NOMO-1 treated with DMSO at 0.1 percent for 48 hours (cell line): ENCODE measurements around the gene CDHR2.
"Not testable (repeated sequence)": the region's sequence is repeated elsewhere in the genome, so short reads cannot be mapped to it uniquely, and the experiment has no call there.

Experiments used
- DNase-seq: peaks from one replicate; lab custom pipeline; 2025; ENCODE audit not compliant: unreplicated experiment; lab: John Stamatoyannopoulos, UW

Gene CDHR2

DNA sequence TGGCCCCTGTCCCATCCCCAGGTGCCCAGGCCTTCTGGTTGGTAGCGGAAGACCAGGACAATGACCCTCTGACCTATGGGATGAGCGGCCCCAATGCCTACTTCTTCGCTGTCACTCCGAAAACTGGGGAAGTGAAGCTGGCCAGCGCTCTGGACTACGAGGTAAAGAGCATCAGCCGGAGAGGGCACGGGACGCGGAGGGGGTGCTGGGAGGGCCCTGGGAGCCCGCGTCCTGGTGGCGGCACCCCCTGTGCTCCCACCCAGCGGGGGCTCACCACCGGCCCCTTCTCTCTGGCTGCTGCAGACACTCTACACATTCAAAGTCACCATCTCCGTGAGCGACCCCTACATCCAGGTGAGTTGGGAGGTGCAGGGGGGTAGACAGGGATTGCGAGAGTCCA lies 19.5 kb downstream of the CDHR2 start:
- DNase-seq, result no peak

DNA sequence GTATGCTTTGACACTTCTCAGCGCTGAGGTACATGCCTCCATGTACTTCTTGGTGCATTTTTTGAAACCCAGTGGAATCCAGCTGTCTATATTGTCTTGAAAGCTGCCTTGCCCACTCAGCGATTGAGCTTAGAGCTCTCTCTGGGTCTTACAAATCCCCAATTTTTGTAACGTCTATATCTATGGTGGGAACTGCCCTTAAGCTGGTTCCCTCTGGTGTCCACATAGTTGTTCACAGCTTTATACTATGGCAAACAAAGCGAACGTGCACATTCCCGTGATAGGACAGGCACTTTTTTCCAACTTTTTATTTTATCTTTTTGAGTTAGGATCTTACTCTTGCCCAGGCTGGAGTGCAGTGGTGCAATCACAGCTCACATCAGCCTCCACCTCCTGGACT lies 20.9 kb downstream of the CDHR2 start:
- no peak for DNase-seq

DNA sequence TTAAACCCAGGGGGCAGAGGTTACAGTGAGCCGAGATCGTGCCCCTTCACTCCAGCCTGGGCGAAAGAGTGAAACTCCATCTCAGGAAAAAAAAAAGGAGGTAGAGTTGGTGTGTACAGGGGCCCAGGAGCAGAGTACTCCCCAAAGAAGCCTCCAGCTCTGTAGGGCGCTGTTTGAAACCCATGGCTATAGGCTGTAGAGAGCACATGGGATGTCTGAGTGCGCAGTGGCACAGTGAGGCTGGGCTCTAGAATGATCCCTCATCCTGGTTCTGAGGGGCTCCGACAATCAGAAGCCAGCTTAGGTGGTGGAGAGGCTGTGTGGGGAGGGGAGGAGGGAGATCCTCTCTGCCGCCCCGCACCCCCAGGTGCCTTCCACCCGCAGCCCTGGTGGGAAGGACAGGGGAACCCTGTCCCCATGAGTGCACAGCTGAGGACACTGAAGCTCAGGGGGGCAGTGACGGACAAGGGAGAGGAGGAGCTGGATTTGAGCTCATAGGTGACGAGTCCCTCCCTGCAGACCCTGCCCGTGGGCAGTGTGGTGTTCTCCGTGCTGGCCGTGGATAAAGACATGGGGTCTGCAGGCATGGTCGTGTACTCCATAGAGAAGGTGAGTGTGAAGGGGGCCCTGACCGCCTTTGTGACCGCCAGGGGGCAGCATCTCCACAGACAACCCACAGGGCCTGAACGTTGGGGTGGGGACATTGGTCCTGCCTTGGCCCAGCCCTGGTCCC lies 24.6 kb downstream of the CDHR2 start:
- peak; percentile 34 for DNase-seq

DNA sequence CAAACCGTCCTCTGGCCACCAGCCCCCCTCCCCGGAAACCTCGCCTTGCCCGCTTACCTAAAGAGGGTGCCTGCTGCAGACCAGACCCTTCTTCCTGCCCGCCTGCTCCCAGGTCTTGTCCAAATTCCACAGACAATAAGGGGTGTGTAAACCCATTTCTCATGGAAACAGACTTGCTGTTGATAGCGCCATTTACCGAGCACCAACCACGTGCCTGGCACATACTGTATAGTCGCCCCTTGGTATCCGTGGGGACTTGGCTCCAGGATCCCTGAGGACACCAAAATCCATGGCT lies 25.1 kb downstream of the CDHR2 start:
- no peak for DNase-seq

DNA sequence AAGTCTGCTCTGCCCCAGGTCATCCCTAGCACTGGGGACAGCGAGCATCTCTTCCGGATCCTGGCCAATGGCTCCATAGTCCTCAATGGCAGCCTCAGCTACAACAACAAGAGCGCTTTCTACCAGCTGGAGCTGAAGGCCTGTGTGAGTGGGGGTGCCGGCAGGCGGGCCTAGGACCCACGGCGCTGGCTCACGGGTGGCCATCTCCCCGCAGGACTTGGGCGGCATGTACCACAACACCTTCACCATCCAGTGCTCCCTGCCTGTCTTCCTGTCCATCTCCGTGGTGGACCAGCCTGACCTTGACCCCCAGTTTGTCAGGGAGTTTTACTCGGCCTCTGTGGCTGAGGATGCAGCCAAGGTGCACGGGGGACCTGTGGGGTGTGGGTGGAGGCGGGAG lies 25.9 kb downstream of the CDHR2 start:
- no peak for DNase-seq

DNA sequence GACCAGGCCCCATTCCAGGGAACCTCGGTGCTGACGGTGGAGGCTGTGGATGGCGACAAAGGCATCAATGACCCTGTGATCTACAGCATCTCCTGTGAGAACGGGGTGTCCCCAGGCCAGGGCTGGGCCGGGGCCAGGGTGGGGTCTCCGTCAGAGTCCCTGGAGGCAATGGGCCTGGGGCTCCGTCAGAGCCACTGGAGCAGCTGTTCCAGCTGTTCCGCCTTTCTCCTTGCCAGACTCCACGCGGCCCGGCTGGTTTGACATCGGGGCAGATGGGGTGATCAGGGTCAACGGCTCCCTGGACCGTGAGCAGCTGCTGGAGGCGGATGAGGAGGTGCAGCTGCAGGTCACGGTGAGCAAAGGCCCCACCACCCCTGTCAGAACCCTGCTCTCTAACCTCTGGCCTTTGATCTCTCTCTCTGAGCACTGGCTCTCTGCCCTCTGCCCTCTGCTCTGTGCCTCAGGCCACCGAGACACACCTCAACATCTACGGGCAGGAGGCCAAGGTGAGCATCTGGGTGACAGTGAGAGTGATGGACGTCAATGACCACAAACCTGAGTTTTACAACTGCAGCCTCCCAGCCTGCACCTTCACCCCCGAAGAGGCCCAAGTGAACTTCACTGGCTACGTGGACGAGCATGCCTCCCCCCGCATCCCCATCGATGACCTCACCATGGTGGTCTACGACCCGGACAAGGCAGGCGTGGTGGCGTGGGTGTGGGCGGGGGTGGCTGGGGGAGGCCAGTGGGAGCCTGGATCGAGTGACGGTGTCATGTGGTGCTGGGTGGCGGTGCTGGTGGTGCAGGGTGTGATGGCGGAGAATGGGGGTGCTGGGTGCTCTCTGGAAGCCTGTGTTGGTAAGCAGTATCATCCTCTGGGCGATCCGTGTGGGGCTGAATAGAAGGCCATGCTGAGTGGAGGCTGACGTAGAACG lies 26.6 kb downstream of the CDHR2 start:
- no peak for DNase-seq

DNA sequence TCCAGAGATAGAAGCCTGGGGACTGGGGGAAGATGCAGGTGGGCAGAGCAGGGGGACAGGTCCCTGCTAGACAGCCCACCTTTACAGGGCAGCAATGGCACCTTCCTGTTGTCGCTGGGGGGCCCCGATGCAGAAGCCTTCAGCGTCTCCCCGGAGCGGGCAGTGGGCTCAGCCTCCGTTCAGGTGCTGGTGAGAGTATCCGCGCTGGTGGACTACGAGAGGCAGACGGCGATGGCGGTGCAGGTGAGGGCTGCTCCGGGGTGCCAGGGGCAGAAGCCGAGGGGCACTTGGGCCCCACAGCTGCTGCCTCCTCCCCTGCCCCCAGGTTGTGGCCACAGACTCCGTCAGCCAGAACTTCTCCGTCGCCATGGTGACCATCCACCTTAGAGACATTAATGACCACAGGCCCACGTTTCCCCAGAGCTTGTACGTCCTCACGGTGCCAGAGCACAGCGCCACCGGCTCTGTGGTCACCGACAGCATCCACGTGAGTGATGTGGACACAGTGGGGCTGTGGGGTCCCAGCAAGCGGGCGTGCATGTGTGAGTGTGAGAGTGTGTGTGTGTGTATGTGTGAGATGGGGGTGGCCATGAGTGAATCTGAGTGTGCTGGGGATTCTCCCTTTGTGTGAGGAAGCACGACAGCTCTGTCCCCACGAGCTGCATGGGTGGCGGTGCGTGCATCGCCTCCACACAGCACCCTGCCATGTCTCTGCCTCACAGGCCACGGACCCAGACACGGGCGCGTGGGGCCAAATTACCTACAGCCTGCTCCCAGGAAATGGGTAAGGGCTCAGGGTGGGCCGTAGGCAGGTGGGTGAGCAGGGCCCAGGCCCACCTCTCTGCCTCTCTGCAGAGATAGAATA lies 28.4 kb downstream of the CDHR2 start:
- DNase-seq, result no peak

DNA sequence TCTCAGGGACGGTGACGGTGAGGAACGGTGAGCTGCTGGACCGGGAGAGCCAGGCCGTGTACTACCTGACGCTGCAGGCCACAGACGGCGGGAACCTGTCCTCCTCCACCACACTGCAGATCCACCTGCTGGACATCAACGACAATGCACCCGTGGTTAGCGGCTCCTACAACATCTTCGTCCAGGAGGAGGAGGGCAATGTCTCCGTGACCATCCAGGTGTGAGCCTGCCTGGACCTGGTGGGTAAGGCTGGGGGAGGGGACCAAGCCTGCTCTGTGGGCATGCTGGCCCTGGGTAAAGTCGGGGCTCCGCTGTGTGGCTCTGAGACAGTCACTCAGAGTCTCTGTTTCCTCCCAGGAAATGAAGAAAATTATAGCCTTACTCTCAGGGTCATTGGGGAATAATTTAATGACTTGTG lies 29.3 kb downstream of the CDHR2 start:
- no peak for DNase-seq

DNA sequence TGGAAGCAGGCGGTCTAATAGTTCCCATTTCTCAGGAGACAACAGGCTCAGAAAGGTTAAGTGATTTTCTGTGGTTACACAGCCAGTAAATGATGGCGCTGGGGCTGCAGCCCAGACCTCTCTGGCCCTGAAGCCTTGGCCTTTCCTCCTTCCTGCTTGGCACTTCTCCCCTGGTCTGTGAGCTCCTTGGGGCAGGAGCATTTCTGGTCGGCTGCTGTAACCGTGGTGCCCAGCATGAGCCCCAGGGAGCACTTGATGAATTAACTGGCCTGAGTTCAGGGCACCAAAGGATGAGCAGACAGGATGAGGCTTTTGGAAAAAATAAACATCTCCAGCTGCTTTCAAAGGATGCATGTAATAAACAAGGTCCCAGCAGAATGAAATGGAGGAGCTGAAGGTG lies 30.2 kb downstream of the CDHR2 start:
- DNase-seq, result no peak

DNA sequence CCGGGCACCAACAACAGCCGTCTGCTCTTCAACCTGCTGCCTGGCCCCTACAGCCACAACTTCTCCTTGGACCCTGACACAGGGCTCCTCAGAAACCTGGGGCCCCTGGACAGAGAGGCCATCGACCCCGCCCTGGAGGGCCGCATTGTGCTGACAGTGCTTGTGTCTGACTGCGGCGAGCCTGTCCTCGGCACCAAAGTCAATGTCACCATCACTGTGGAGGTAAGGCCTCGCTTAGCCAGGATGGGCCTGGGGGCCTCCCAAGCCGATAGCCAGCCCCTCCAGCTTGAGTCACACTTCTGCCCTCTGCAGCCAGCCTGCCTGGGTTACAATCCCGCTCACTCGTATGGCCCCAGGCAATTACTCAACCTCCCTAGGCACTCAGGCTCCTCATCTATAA lies 32.2 kb downstream of the CDHR2 start:
- DNase-seq, result no peak

DNA sequence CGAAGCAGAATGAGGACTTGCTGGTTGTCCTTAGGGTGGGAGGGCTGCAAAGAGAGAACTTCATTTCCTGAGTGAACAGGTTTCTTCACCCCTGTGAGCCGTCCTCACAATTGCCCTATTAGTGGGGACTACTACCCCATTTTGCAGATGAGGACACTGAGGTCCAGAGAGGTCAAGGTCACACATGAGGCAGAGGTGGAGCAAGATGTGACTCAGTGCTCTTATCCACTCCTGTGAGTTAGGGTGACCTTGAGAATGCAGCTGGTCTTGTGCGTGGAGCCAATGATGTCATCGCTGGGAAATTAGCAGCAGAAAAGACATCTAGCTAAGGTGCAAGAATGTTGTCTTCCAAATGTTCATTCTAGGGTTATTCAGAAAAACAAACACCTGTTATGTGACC lies 33.9 kb downstream of the CDHR2 start:
- DNase-seq, result no peak

DNA sequence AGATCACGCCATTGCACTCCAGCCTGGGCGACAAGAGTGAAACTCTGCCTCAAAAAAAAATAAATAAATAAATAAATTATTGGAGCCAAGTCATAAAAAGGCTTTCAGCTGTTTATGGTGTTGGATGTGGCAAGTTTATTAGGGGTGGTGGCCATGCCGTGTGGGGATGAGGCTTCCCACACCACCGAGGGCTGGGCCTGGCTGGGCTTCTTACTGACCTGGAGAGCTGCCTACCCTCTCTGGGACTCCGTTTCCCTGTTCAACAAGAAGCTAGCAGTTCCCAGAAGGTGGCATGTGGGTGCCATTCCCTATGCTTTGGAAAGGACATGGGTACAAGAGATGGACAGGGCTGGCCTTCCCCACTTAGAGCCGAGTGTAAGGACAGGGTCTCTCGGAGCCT lies 38.3 kb downstream of the CDHR2 start:
- no peak for DNase-seq

DNA sequence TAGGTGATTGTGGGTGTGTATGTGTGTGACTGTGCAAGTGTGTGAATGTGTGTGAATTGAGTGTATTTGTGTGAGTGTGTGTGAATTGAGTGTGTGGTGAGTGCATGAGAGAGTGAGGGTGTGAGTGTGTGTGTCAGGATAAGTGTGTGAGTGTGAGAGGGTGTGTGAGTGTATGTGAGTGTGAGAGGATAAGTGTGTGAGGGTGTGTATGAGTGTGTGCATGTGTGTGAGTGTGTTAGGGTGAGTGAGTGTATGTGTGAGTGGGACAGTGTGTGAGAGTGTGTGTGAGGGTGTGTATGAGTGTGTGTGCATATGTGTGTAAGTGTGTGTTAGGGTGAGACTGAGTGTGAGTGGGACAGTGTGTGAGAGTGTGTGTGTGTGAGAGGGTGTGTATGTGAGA lies 39.2 kb downstream of the CDHR2 start:
- no peak for DNase-seq

DNA sequence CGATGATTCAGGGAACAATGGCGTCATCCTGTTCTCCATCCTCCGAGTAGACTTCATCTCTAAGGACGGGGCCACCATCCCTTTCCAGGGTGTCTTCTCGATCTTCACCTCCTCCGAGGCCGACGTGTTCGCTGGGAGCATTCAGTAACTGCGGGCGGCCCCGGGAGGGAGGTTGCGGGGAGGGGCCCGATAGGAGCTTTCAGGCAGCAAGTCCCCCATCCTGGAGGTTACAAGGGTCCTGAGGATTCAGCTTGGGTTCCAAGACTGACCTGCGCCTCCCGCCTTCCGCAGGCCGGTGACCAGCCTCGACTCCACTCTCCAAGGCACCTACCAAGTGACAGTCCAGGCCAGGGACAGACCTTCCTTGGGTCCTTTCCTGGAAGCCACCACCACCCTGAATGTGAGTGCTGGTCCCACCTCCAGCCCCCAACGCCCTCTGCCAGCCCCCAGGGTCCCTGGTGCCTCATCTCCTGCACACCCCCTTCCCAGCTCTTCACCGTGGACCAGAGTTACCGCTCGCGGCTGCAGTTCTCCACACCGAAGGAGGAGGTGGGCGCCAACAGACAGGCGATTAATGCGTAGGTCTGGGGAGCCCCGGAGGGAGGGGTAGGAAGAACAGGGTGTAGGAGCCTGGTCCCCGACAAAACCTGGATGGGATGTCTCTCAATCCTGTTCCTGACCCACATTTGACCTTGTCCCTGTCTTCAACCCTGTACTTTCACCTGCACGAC lies 40.1 kb downstream of the CDHR2 start:
- no peak for DNase-seq

DNA sequence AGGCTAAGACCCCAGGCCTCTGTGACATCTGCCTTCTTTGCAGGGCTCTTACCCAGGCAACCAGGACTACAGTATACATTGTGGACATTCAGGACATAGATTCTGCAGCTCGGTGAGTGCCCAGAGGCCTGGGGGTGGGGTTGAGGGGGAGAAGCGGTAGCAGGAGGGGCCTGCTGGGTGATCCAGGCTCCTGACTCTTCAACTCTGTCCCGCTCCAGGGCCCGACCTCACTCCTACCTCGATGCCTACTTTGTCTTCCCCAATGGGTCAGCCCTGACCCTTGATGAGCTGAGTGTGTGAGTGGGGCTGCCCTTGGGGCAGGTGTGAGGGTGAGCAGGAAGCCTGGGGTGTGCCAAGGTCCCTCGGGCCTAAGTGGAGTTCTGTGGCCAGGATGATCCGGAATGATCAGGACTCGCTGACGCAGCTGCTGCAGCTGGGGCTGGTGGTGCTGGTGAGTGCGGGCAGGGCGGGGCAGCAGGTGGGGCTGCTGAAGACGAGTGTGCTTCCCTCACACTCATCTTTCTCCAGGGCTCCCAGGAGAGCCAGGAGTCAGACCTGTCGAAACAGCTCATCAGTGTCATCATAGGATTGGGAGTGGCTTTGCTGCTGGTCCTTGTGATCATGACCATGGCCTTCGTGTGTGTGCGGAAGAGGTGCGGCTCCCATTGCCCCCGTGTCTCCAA lies 41.0 kb downstream of the CDHR2 start:
- no peak for DNase-seq

DNA sequence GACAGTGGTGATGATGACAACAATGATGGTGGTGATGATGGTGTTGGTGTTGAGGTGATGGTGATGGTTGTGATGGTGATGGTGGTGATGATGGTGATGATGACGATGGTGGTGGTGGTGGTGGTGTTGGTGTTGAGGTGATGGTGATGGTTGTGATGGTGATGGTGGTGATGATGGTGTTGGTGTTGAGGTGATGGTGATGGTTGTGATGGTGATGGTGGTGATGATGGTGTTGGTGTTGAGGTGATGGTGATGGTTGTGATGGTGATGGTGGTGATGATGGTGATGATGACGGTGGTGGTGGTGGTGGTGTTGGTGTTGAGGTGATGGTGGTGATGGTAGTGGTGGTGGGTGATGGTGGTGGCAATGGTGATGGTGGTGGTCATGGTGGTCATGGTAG lies 42.5 kb downstream of the CDHR2 start:
- not testable (repeated sequence) for DNase-seq

DNA sequence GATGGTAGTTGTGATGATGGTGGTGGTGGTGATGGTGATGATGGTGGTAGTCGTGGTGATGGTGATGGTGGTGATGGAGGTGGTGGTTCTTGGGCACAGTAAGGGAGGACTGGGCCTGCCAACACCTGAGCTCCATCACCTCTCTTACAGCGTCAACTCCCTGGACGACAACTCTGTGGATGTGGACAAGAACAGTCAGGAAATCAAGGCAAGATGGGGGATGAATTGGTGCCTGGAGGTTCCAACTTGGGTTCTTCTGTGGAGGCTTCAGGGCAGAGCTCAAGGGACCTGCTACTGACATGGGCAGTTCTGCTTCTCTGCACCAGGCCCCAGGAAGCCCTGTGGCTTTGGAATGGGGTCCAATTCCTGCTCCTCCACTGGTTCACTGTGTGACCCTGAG lies 43.4 kb downstream of the CDHR2 start:
- DNase-seq, result no peak

DNA sequence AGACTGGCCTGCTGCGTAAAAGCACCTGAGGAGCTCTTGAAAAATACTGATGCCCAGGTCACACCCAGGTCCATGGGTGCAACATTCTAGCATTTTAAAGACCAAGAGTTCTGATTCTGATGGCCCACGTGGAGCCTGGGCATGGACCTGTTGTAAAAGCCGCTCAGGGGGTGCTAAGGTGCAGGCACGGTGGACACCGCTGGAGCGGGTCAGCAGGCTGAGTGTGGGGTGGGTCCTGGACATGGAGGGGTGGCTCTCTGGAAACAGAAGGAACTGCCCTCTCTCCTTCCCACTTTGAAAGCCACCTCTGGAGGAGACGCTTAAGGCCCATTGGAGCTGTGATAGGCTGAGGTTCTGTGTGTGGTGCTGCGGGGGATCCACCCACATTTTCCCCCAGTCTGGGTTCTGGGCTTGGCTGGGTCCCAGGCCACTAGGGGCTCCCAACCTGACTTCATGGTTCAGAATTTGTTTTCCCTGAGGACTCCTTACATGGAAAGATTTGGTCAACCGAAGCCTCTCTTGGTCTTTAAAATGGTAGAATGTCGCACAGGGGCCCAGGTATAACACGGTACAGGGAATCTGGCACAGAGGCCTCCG lies 44.2 kb downstream of the CDHR2 start:
- no peak for DNase-seq

DNA sequence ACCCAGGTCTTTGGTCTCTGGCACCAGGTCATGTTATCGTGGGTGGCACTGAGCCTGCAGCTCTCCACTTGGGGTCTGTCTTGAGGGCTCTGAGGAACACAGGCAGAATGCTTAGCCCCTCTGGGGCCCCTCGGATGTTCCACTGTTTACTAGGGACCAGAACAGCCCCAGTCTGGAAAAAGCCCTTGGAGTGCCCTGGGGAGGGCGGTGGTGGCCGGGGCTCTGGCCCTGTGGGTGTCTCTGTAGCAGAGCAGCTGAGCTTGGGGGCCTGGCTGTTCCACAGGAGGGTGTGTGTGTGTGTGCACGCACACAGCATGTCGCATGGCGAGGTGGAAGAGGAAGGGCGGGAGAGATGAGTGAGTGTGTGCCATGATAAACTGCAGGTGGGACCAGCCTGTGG lies 45.4 kb downstream of the CDHR2 start:
- DNase-seq, result no peak

DNA sequence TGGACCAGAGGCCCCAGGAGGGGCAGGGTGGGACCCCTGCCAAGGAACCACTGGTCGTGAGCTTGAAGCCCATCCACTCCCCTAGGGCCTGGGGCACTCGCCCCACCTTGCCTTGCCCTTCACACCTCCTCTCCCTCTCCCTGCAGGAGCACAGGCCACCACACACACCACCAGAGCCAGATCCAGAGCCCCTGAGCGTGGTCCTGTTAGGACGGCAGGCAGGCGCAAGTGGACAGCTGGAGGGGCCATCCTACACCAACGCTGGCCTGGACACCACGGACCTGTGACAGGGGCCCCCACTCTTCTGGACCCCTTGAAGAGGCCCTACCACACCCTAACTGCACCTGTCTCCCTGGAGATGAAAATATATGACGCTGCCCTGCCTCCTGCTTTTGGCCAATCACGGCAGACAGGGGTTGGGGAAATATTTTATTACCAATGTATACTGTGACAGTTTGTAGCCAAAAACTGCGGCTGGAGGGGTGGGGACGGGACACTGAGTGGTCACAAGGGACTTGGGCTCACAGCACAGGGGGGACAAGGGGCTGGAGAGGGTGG lies 46.3 kb downstream of the CDHR2 start:
- no peak for DNase-seq
